Cerebellar nuclear complex (tissue), 1 donor: ENCODE data around the gene MR1.
"Not testable (repeated sequence)": the region's sequence is repeated elsewhere in the genome, so short reads cannot be mapped to it uniquely, and the experiment has no call there.

Source experiments
- DNase-seq, 2 experiments: peaks; one replicate each; lab custom pipeline; 2025; lab: John Stamatoyannopoulos, UW

The MR1 gene

GRCh38 chr1:181028615-181029014 lies 5.2 kb upstream of the MR1 start:
- DNase-seq = no peak

GRCh38 chr1:181032535-181032934 lies 1.2 kb upstream of the MR1 start:
- no peak for DNase-seq

- DNase-seq = no peak
These were observed 520 bp upstream of the MR1 start for GRCh38 chr1:181033128-181033798.

- not testable (repeated sequence) for DNase-seq
These were observed 1.4 kb downstream of the MR1 start for GRCh38 chr1:181035210-181035609.

GRCh38 chr1:181036107-181036836 lies 2.5 kb downstream of the MR1 start:
- DNase-seq = no peak

- DNase-seq = no peak
These were observed 3.6 kb downstream of the MR1 start for GRCh38 chr1:181037386-181037785.

GRCh38 chr1:181038399-181038873 lies 4.7 kb downstream of the MR1 start:
- DNase-seq = no peak

- no peak for DNase-seq
These were observed 6.6 kb downstream of the MR1 start for GRCh38 chr1:181040284-181040865.

GRCh38 chr1:181043025-181043888 lies 9.5 kb downstream of the MR1 start:
- DNase-seq = no peak

- DNase-seq = no peak
These were observed 10.7 kb downstream of the MR1 start for GRCh38 chr1:181044449-181044966.

- DNase-seq = not testable (repeated sequence)
These were observed 12.2 kb downstream of the MR1 start for GRCh38 chr1:181045946-181046345.

- no peak for DNase-seq
These were observed 15.6 kb downstream of the MR1 start for GRCh38 chr1:181049378-181049777.

- no peak for DNase-seq
These were observed 17.1 kb downstream of the MR1 start for GRCh38 chr1:181050922-181051321.

- DNase-seq = no peak
These were observed 22.8 kb downstream of the MR1 start for GRCh38 chr1:181056560-181056959.

GRCh38 chr1:181057079-181057478 lies 23.3 kb downstream of the MR1 start:
- no peak for DNase-seq

GRCh38 chr1:181059435-181059834 lies 25.7 kb downstream of the MR1 start:
- no peak for DNase-seq

GRCh38 chr1:181060066-181060465 lies 26.3 kb downstream of the MR1 start:
- no peak for DNase-seq

- not testable (repeated sequence) for DNase-seq
These were observed 27.2 kb downstream of the MR1 start for GRCh38 chr1:181060947-181061346.

- no peak for DNase-seq
These were observed 27.7 kb downstream of the MR1 start for GRCh38 chr1:181061487-181061886.

- DNase-seq = no peak
These were observed 28.4 kb downstream of the MR1 start for GRCh38 chr1:181061891-181062835.
